K562 (cell line): ENCODE results near the gene PALMD. TPM values are rescaled to one million over a fixed set of nuclear protein-coding genes. Genes with fewer than 3 reads are reported as not detected.

Experiments
- ATAC-seq: fragments of 200-7000 bp; cut with Tn5 transposase; 3 replicates; pipeline ENCODE4 v1.9.1; 2020; ENCODE audit warnings: moderate library complexity
- BruUV-seq: library from RNA; stranded (reverse); fragments of 400-500 nt; replicated peaks from 2 replicates; lab custom pipeline; 2021; lab: Mats Ljungman, UMichigan
- CTCF ChIA-PET: fragments of 300-600 bp; formaldehyde crosslinking; extraction: SDS; loops from one replicate; lab custom pipeline; 2021; ENCODE audit warnings: low intra/inter-chr PET ratio; lab: Yijun Ruan, JAX
- POLR2A ChIA-PET: fragments of 300-600, 350-650 bp; sonication (Branson Sonifier 250); formaldehyde crosslinking; extraction: SDS; loops from one replicate; lab custom pipeline; 2021; ENCODE audit warnings: antibody characterized with exemption, inconsistent platforms; lab: Yijun Ruan, JAX
- DNase-seq, 4 experiments: peaks; one replicate each; pipeline versions ENCODE4 v3.0.0 to v3.0.0-alpha.2; 2011 to 2018; ENCODE audit warnings: low spot score in 3 of 4, mixed read lengths in 3 of 4; ENCODE audit errors: extremely low read depth in 1 of 4
- FAIRE-seq: peaks from 2 replicates; lab custom pipeline; 2011; peaks lifted over from hg19 to GRCh38; lab: Jason Lieb, UNC
- H2AFZ ChIP-seq: 2 replicates; pipeline ENCODE4 v1.6.0; 2011; ENCODE audit warnings: low read depth, low read length, control low read depth, inconsistent platforms
- H3K27ac ChIP-seq: fragments of 200-600 bp; 3 replicates; pipeline ENCODE4 v1.8.0; 2011; ENCODE audit warnings: low read depth, mild to moderate bottlenecking, control low read depth, inconsistent platforms, low read length, moderate library complexity, mixed read lengths; ENCODE audit errors: extremely low read depth
- H3K27me3 ChIP-seq, 2 experiments: fragments of 300-600 bp in 1 of 2; 2 replicates in 1 of 2; 3 replicates in 1 of 2; pipeline versions ENCODE4 v1.6.0 to v1.8.0; 2011; ENCODE audit warnings: inconsistent platforms in 2 of 2, low read length in 2 of 2, mild to moderate bottlenecking in 1 of 2, mixed read lengths in 1 of 2, moderate library complexity in 1 of 2; ENCODE audit not compliant: control insufficient read depth in 2 of 2, insufficient read depth in 2 of 2
- H3K36me3 ChIP-seq: fragments of 300-600 bp; 3 replicates; pipeline ENCODE4 v1.8.0; 2011; ENCODE audit warnings: mild to moderate bottlenecking, low read length, inconsistent platforms; ENCODE audit not compliant: control insufficient read depth, insufficient read depth
- H3K4me1 ChIP-seq, 2 experiments: fragments of 200-600 bp in 1 of 2; replicated peaks in 1 of 2; 2 replicates in 1 of 2; 3 replicates in 1 of 2; pipeline versions ENCODE4 v1.5.1 to v1.8.0; 2011; ENCODE audit warnings: inconsistent platforms in 2 of 2, low read length in 2 of 2, mild to moderate bottlenecking in 1 of 2, mixed read lengths in 1 of 2, moderate library complexity in 1 of 2; ENCODE audit not compliant: control insufficient read depth in 2 of 2, insufficient read depth in 2 of 2
- H3K4me2 ChIP-seq: 2 replicates; pipeline ENCODE4 v1.6.1; 2011; ENCODE audit warnings: low read length, control low read depth, inconsistent platforms, mixed read lengths; ENCODE audit not compliant: insufficient read depth
- H3K4me3 ChIP-seq: fragments of 200-600 bp; sonication (generic), shearing (Covaris generic); 2 replicates; pipeline ENCODE4 v1.5.1; 2016; ENCODE audit warnings: control low read depth, inconsistent platforms
- H3K79me2 ChIP-seq: fragments of 200-600 bp; 3 replicates; pipeline ENCODE4 v1.8.0; 2011; ENCODE audit warnings: low read length, inconsistent platforms; ENCODE audit not compliant: control insufficient read depth, insufficient read depth
- H3K9ac ChIP-seq, 2 experiments: 2 replicates each; pipeline versions ENCODE4 v1.6.0 to v1.6.1; 2011; ENCODE audit warnings: low read depth in 2 of 2, low read length in 2 of 2, control low read depth in 1 of 2, inconsistent platforms in 1 of 2, mild to moderate bottlenecking in 1 of 2, mixed read lengths in 1 of 2; ENCODE audit not compliant: insufficient read depth in 1 of 2
- H3K9me1 ChIP-seq: one replicate; pipeline ENCODE4 v1.6.0; 2011; ENCODE audit warnings: inconsistent platforms, mild to moderate bottlenecking, low read length, moderate library complexity; ENCODE audit not compliant: control insufficient read depth, insufficient read depth
- H3K9me3 ChIP-seq: replicated peaks from 2 replicates; pipeline ENCODE4 v1.5.1; 2011; ENCODE audit warnings: low read depth, low read length, inconsistent platforms; ENCODE audit not compliant: control insufficient read depth, insufficient read depth
- H4K20me1 ChIP-seq: replicated peaks from 2 replicates; pipeline ENCODE4 v1.6.1; 2011; ENCODE audit warnings: low read length, inconsistent platforms, mixed read lengths; ENCODE audit not compliant: control insufficient read depth, insufficient read depth
- DEAF1 ChIP-seq: fragments of 450-650 bp; formaldehyde crosslinking; IDR thresholded peaks from 2 replicates; pipeline ENCODE4 v1.4.0; 2020; ENCODE audit warnings: mild to moderate bottlenecking, moderate library complexity
- NCOA1 ChIP-seq: fragments of 450-650 bp; IDR thresholded peaks from 2 replicates; pipeline ENCODE4 v1.6.1; 2016; ENCODE audit warnings: low read depth
- NCOA6 ChIP-seq: fragments of 450-650 bp; IDR thresholded peaks from 2 replicates; pipeline ENCODE4 v1.6.1; 2017; ENCODE audit warnings: mild to moderate bottlenecking
- ZNF184 ChIP-seq: sonication (generic); formaldehyde crosslinking; IDR thresholded peaks from 2 replicates; pipeline ENCODE4 v1.5.0; 2020; ENCODE audit warnings: missing genetic modification reagents
- ZNF212 ChIP-seq: fragments of 450-650 bp; formaldehyde crosslinking; IDR thresholded peaks from 2 replicates; pipeline ENCODE4 v1.4.0; 2020; ENCODE audit warnings: mild to moderate bottlenecking
- WGBS: fragments of 100-300 bp; shearing (Covaris generic); methylation state at CpG from one replicate; pipeline ENCODE4 v1.1.6; 2016; ENCODE audit warnings: low coverage, mixed read lengths; ENCODE audit not compliant: insufficient coverage; ENCODE audit errors: missing lambda C conversion rate; 5-methylcytosine and 5-hydroxymethylcytosine counted together
- in situ Hi-C: fragments of 300-500 bp; cut with MboI; formaldehyde crosslinking; loops from 4 replicates; pipeline ENCODE4 v1.15.0; 2018; ENCODE audit warnings: inconsistent platforms, mixed read lengths
- intact Hi-C: fragments of 100-400 bp; cut with micrococcal nuclease; formaldehyde crosslinking; loops from 2 replicates; pipeline ENCODE4 v1.14.2; 2022
- polyA plus RNA-seq, 8 experiments: library from polyadenylated mRNA; depleted of rRNA in 4 of 8; stranded (reverse) in 5 of 8; unstranded in 3 of 8; fragments of >200 nt; fragmentation: Nextera tagmentation in 2 of 8; fragmentation: Illumina TruSeq in 1 of 8; extraction: Ambion mirVana in 2 of 8; extraction: Trizol in 1 of 8; gene quantifications; 2 replicates each; pipeline versions ENCODE4 v1.2.1 to v1.2.3, GENCODE V29; 2011 to 2014; ENCODE audit warnings: inconsistent platforms in 1 of 8, missing spikeins in 1 of 8
- total RNA-seq, 7 experiments: library from RNA; depleted of rRNA in 6 of 7; stranded (reverse); fragments of >200 nt in 6 of 7; fragmentation: Illumina TruSeq in 2 of 7; extraction: Trizol in 2 of 7; gene quantifications; 2 replicates each; pipeline versions ENCODE4 v1.2.1 to v1.2.3, GENCODE V29; 2011 to 2021; ENCODE audit warnings: low replicate concordance in 1 of 7
- TF ChIP-seq, protein P1 (sequence below): fragments of 250-450 bp; sonication (Bioruptor Pico); IDR thresholded peaks from 2 replicates; pipeline ENCODE4 v1.5.0; 2021; ENCODE audit warnings: mild to moderate bottlenecking, borderline replicate concordance
- TF ChIP-seq, protein P2 (sequence below): sonication (generic); formaldehyde crosslinking; IDR thresholded peaks from 2 replicates; pipeline ENCODE4 v1.8.1; 2022; ENCODE audit warnings: missing genetic modification reagents

PALMD gene
- total and polyA plus RNA-seq, 9 of the 15 experiments (the other 6 are each of a cell fraction or from before 2014, with no cell fraction given): 2.7 to 13.5 (median 5.4) TPM

DNA sequence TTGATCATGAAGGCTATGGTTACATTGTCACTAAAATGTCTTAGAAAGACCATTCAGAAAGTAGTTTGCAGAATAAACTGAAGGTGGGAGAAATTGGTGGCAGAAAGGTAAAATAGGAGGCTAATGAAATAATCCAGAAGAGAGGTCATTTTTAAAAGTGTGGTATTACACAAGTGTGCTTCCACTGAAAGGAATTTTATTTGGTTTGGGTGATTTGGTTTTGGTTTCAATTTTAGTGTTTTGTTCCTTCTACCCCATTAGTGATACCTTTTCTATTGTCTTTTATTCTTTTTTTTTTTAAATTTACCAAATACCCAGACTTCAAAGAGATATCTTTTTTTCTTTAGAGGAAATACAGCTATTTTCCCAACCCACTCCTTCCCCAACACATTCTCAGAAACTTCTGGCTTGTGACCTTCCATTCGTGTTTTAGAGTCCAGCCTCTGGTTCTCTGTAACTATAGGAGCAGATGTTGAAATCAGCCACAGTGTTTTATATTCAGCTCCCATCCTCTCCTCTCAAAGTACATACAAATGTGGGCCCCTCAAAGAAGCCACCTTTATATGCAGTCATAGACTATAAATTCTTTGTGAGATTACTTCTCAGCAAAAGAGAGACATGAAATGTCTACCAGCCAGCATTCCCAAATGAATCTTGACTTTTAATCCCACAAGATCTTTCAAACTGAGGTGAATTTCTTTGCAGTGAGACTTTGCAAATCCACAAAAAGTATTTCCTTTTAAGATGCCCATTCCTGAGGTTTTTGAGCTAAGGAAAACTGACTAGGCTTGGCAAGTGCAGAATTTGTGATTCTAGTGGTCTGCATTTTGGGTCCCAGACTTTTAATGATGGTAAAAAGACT, 42.0 kb upstream of the PALMD start (continued):
- TF ChIP-seq, protein P1, sequence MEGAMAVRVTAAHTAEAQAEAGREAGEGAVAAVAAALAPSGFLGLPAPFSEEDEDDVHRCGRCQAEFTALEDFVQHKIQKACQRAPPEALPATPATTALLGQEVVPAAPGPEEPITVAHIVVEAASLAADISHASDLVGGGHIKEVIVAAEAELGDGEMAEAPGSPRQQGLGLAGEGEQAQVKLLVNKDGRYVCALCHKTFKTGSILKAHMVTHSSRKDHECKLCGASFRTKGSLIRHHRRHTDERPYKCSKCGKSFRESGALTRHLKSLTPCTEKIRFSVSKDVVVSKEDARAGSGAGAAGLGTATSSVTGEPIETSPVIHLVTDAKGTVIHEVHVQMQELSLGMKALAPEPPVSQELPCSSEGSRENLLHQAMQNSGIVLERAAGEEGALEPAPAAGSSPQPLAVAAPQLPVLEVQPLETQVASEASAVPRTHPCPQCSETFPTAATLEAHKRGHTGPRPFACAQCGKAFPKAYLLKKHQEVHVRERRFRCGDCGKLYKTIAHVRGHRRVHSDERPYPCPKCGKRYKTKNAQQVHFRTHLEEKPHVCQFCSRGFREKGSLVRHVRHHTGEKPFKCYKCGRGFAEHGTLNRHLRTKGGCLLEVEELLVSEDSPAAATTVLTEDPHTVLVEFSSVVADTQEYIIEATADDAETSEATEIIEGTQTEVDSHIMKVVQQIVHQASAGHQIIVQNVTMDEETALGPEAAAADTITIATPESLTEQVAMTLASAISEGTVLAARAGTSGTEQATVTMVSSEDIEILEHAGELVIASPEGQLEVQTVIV (CRISPR knock-in tag): no peak
- TF ChIP-seq, all 486 proteins: peak for 0

- no TSS peak for BruUV-seq
- Histone ChIP-seq H3K9ac (no peak overlapping the region), H3K4me3 (no peak overlapping the region), H3K9me1 (no peaks in the 10 kb centered on the region), H3K27me3 (no peaks in the 10 kb centered on the region), H3K4me1 (peaks cover 0 to under 1% of the 10 kb centered on the region in 2 experiments; a peak in 2 of 5 replicates), H4K20me1 (no peaks in the 10 kb centered on the region), H3K9me3 (peaks cover 6% of the 10 kb centered on the region; the same call in 1 of the 2 replicates), H3K4me2 (no peak overlapping the region), H3K27ac (no peak overlapping the region), H3K36me3 (no peaks in the 10 kb centered on the region), H3K79me2 (no peaks in the 10 kb centered on the region), H2AFZ (no peak overlapping the region)
- intact Hi-C loops (no loop called here), in situ Hi-C loops (no loop called here)
- ChIA-PET POLR2A (no interaction called here), CTCF (no interaction called here)
- 72% methylated on average over 2 of the region's 2 CpGs for WGBS
- ATAC-seq: no peak
- no peak for DNase-seq
- no peak for FAIRE-seq
- TF ChIP-seq ZNF212 (CRISPR knock-in tag) (no peak), NCOA6 (no peak), DEAF1 (CRISPR knock-in tag) (no peak), NCOA1 (no peak), ZNF184 (CRISPR knock-in tag) (no peak)
- TF ChIP-seq, protein P2, sequence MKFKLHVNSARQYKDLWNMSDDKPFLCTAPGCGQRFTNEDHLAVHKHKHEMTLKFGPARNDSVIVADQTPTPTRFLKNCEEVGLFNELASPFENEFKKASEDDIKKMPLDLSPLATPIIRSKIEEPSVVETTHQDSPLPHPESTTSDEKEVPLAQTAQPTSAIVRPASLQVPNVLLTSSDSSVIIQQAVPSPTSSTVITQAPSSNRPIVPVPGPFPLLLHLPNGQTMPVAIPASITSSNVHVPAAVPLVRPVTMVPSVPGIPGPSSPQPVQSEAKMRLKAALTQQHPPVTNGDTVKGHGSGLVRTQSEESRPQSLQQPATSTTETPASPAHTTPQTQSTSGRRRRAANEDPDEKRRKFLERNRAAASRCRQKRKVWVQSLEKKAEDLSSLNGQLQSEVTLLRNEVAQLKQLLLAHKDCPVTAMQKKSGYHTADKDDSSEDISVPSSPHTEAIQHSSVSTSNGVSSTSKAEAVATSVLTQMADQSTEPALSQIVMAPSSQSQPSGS (CRISPR knock-in tag): no peak
Observed at GRCh38 chr1:99606306-99606705, 39.6 kb upstream of the PALMD start.
